Keratinocyte (primary cell): ENCODE data around the gene MDN1.

Experiments used
- EZH2 ChIP-seq: IDR thresholded peaks from one replicate; pipeline ENCODE4 v1.6.1; 2012; ENCODE audit warnings: inconsistent platforms, mild to moderate bottlenecking, low read length, moderate library complexity
- TF ChIP-seq, protein P1 (sequence below), 3 experiments: IDR thresholded peaks in 1 of 3; conservative IDR thresholded peaks in 1 of 3; optimal IDR thresholded peaks in 1 of 3; 2 replicates in 2 of 3; 3 replicates in 1 of 3; pipeline versions ENCODE3 to v1.5.1; 2011; ENCODE audit warnings: low read length in 3 of 3, mild to moderate bottlenecking in 3 of 3, moderate library complexity in 2 of 3, control low read depth in 1 of 3, inconsistent platforms in 1 of 3; ENCODE audit not compliant: insufficient read depth in 2 of 3; ENCODE audit errors: extremely low read depth in 1 of 3

GRCh38 chr6:89745716-89746115, 73.9 kb downstream of the MDN1 start:
- TF ChIP-seq, protein P1, sequence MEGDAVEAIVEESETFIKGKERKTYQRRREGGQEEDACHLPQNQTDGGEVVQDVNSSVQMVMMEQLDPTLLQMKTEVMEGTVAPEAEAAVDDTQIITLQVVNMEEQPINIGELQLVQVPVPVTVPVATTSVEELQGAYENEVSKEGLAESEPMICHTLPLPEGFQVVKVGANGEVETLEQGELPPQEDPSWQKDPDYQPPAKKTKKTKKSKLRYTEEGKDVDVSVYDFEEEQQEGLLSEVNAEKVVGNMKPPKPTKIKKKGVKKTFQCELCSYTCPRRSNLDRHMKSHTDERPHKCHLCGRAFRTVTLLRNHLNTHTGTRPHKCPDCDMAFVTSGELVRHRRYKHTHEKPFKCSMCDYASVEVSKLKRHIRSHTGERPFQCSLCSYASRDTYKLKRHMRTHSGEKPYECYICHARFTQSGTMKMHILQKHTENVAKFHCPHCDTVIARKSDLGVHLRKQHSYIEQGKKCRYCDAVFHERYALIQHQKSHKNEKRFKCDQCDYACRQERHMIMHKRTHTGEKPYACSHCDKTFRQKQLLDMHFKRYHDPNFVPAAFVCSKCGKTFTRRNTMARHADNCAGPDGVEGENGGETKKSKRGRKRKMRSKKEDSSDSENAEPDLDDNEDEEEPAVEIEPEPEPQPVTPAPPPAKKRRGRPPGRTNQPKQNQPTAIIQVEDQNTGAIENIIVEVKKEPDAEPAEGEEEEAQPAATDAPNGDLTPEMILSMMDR (optimal IDR thresholded peaks at IDR 0.05 in 1 of 3, IDR thresholded peaks at IDR 0.05 in 1 of 3, conservative IDR thresholded peaks at IDR 0.05 in 1 of 3; ENCODE audit: extremely low read depth in 1 of 3, insufficient read depth in 2 of 3, low read length in 3 of 3) = no peak
- TF ChIP-seq EZH2 = no peak
